Left colon (tissue), 2 donors: ENCODE data around the gene EXD3. TPM values are rescaled to one million over a fixed set of nuclear protein-coding genes. Genes with fewer than 3 reads are reported as not detected.
A peak's percentile ranks its signal among the peaks of the same experiment; 100 is the strongest.
"Not testable (repeated sequence)": the region's sequence is repeated elsewhere in the genome, so short reads cannot be mapped to it uniquely, and the experiment has no call there.

Experiments used
- ATAC-seq: fragments of 200-7000 bp; cut with Tn5 transposase; one replicate; pipeline ENCODE4 v1.9.1; 2020; ENCODE audit warnings: mild to moderate bottlenecking, moderate library complexity
- DNase-seq, 2 donors: peaks; one replicate each; pipeline ENCODE4 v3.0.0-alpha.2; 2020
- intact Hi-C, 2 donors: fragments of 100-400 bp; cut with DNase I in 1 of 2; cut with micrococcal nuclease in 1 of 2; formaldehyde crosslinking; loops; one replicate each; pipeline versions ENCODE4 v1.11.2 to v1.14.0; 2022; cut with DNase I, micrococcal nuclease
- total RNA-seq, 2 donors: library from RNA; stranded (reverse); fragmentation: NEBNext Ultra II Directional; extraction: Animal tissue kit (Norgen Biotek cat#: 25700); gene quantifications; one replicate each; pipeline ENCODE4 v1.2.1, GENCODE V29; 2021
- donor health status: DM: no; HTN: no; CAD: no.
- donor health status: DM: yes; HTN: yes; CAD: no.

Gene EXD3
- total RNA-seq, 2 donors from 2014 or later: 44.1 to 57.3 TPM

DNA sequence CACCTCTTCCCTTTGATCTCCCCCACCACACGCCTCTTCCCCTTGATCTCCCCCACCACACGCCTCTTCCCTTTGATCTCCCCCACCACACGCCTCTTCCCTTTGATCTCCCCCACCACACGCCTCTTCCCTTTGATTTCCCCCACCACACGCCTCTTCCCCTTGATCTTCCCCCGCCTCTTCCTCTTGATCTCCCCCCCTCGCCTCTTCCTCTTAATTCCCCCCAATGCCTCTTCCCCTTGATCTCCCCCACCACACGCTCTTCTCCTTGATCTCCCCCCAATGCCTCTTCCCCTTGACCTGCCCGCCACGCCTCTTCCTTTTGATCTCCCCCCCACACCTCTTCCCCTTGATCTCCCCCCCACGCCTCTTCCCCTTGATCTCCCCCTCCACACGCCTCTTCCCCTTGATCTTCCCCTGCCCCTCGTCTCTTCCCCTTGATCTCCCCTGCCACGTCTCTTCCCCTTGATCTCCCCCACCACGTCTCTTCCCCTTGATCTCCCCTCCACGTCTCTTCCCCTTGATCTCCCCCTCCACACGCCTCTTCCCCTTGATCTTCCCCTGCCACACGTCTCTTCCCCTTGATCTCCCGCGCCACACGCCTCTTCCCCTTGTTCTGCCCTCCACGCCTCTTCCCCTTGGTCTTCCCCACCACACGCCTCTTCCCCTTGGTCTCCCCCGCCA is 27.7 kb upstream of the EXD3 start:
- intact Hi-C loops, ATAC-seq: not testable (repeated sequence)
- DNase-seq: peak in 1 of 2 donors; percentile 27

DNA sequence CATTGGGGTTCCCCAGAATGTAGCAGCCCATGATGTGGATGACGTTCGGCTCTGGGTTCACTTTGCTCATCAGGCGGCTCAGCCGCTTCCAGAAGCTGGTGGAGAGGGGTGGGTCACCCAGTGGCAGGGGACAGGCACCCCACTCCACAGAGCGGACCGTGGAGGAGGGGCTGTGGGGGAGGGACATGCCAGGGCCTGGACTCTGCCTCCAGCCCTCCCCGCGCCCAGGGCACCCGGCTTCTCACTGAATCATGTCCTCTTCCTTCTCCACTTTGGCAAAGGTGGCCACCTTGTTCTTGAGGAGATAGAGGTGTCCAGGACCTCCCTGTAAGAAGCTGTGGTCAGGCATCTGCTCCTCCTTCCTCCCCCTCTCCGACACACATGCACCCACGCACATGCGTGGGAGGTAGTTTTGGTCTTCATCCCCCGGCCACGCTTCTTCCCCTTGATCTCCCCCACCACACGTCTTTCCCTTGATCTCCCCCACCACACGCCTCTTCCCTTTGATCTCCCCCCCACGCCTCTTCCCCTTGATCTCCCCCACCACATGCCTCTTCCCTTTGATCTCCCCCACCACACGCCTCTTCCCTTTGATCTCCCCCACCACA is 27.1 kb upstream of the EXD3 start:
- no peak for ATAC-seq
- intact Hi-C loops: no loop called here
- peak in 1 of 2 donors; percentile 23 for DNase-seq

DNA sequence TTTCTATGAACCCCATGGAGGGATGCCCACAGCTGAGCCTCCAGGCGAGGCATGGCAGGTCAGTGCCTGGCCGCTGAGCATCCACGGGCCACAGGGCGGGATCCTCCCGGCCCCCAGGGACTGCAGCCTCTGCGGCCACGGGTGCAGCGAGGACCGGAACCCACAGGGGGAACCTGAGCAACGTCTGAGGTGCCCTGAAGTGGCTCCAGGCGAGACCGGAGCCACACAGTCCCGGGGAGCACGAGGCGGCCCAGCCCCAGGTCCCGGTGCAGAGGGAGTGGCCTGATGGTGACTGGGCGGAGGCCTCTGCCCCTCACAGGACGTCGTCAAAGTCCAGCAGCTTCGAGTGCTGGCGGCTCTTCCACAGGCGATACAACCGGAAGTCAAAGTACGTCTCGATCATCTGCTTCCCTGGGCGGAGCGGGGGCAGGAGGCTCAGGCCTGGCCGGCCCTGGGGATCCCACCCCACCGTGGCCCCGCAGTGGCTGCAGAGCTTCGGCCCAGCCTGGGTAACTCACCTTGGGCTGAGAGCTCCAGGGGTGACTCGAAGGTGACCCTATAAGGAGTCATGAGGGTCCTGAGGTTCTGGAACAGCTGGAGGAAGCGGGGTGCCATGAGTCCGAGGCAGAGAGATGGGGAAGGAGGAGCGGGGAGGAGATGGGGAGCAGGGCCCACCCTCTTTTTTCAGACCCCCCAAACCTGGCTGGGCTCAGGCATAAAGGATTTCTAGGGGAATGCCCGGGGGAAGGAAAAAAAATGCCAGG is 26.3 kb upstream of the EXD3 start:
- intact Hi-C loops: no loop called here
- DNase-seq (peak in 1 of 2 donors; percentile 21), ATAC-seq (no peak)

DNA sequence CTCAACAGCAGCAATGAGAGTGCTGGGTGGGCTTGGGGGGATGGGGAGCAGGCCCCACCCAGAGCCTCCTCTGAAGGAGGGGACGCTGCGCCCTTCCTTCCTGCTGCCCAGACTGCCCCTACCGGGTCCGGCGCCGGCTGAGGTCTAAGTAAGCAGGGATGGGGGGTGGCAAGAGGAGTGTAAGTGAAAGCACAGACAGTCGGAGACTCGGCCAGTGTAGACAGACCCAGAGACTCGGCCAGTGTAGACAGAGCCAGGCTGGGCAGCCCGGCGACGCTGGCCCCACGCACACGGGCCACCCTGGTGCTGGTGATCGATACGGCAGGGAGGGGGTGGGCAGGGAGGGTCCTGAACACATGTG is 25.6 kb upstream of the EXD3 start:
- ATAC-seq (no peak), DNase-seq (peak in 1 of 2 donors; percentile 22)
- intact Hi-C loops: no loop called here

DNA sequence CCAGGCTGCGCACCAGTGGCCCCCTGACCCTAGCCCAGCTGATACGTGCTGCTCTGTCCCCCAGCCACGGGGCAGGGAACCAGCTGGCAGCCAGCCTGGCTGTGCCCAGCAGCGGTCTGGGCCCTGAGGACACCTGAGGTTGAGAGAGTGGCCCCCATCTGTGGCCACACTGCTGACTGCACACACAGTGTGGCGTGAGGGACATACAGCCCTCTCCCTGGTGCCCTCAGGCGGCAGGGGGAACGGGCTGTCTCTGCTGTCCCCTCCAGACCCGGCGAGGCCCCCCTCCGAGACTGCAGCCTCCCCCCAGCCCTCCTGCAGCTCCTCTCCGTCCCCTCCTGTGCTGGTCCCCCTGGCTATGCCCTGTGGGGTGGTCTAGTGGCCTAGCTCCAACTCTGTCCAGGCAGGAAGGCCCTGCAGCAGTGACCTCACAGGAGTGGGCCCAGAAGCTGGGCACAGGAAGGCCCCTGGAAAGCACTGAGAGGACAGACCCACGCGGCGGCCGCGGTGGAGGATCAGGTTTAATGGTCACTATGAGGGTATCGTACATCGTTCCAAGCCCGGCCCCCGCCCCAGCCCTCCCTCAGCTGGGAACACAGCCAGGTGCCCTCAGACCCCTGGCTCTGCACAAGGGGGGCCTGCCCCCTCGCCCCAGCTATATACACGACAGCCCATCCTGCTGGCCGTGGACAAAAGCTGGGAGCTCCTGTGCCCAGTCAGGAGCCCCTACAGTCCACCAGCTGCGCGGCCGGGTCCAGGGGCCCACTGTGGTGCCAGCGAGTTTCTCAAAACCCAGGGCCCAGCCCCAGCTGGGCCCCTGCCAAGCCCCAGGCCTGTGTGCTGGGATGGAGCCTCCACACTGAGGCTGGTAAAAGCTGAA is 25.0 kb upstream of the EXD3 start:
- intact Hi-C loops: no loop called here
- peak in 1 of 2 donors; percentile 24 for DNase-seq
- no peak for ATAC-seq

DNA sequence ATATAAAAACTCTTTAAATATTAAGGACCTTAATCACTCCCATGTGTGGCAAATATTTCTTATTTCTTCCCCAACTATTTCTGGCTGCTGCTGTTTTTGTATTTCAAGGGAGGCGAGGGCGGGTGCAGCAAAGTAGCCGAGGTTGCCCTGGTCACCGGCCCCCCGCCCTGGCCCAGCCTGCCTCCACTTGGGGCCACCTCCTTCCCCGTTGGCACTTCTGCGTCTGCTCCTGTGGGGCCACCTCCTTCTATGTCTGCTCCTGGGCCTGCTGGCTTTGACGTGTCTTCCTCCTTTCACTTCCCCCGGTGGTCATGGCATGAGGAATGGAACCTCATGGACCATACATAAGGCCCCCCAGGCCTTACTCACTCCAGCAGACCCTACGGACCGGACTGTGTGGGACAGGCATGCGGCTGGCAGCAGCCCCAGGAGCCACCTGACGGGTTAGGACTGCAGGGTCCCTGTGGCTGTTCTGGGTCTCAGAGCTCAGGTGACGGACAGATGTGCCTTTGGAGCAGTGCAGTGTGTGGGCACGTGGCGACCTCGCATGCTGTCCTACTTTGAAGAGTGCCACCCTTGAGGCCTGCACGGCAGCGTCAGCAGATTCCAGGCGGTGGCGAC is 24.0 kb upstream of the EXD3 start:
- DNase-seq: peak; percentile 15 to 24
- intact Hi-C loops: no loop called here
- no peak for ATAC-seq

DNA sequence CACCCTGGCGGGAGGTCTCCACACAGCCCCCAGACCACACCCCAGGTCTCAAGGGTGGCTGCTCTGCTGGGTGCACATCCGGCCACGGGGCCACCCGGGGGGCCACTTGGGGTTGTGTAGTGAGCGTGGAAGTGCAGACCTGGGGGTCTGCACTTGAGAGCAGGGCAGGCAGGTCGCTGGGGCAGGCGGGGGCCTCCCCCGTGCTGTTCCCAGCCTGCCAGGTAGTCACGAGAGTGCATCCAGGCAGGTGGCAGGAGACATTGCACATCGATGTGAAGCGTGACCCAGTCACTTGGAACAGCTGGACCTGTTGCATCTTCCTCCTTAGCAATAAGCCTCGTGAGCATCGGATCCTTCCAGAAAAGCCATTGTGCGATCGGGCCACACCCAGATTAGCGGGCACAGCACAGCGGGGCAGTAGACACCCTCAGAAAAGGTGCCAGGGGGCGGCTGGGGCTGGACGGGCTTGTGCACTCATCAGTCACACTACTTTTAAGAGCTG is 23.0 kb upstream of the EXD3 start:
- DNase-seq: peak; percentile 18 to 35
- intact Hi-C loops: no loop called here
- no peak for ATAC-seq

DNA sequence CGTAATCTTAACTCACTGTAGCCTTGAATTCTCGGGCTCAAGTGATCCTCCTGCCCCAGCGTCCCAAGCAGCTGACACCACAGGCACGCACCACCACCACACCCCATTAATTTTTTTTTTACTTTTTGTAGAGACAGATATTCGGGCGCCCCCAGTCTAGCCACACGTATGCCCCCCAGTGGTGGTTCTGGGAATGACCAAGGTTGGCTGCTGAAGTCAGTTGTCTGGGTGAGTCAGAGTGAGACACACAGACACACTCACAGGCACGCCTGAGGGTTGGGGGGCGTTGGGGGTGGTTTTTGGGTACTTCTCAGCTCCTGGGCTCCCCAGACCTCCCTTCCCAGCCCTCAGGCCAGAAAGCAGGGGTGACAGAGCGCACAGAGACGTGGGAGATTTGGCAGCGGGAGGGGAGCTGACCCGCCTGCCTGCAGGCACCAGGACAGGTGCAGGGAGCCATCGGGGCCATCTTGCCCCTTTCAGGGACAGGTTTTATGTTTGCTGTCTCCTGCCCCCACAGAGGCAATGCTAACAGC is 22.4 kb upstream of the EXD3 start:
- DNase-seq: peak; percentile 72 to 89
- ATAC-seq: peak; percentile 52
- intact Hi-C loops: no loop called here

DNA sequence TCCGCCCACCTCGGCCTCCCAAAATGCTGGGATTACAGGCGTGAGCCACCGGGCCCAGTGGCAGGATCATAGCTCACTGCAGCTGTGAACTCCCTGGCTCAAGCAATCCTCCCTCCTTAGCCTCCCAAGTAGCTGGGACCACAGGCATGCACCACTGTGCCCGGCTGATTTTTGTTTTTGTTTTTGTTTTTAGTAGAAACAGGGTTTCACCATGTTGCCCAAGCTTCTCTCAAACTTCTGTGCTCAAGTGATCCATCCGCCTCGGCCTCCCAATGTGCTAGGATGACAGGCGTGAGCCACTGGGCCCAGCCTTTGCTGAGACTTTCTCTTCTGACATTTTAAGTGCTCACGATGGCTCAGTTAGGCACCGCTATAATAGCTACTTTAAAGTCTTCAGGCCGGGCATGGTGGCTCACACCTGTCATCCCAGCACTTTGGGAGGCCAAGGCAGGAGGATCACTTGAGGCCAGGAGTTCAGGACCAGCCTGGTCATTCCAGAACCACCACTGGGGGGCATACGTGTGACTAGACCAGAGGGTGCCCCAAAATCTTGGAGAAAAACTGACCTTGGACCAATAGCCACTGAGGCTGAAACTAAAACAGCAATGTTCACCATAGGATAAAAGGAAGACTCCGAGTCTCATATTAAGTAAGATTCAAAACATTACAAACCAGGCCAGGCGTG is 21.3 kb upstream of the EXD3 start:
- DNase-seq (no peak), ATAC-seq (no peak)
- intact Hi-C loops: no loop called here

DNA sequence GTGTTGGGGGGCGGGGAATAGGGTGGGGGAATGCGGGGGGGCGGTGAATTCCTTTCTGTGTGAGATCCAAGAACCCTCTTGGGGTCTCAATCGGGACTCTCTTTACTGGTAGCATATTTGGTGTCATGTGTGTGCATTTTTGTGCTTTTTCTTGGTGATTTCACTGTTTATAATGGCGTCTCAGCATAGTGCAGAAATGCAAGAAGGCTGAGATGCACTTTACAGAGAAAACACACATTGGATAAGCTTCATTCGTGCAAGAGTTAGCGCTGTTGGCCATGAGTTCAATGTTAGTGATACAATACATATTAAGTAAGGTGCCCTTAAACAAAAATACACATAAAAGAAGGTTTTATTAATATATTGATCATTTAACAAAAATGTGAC is 19.0 kb upstream of the EXD3 start:
- intact Hi-C loops: no loop called here
- ATAC-seq: no peak
- no peak for DNase-seq

DNA sequence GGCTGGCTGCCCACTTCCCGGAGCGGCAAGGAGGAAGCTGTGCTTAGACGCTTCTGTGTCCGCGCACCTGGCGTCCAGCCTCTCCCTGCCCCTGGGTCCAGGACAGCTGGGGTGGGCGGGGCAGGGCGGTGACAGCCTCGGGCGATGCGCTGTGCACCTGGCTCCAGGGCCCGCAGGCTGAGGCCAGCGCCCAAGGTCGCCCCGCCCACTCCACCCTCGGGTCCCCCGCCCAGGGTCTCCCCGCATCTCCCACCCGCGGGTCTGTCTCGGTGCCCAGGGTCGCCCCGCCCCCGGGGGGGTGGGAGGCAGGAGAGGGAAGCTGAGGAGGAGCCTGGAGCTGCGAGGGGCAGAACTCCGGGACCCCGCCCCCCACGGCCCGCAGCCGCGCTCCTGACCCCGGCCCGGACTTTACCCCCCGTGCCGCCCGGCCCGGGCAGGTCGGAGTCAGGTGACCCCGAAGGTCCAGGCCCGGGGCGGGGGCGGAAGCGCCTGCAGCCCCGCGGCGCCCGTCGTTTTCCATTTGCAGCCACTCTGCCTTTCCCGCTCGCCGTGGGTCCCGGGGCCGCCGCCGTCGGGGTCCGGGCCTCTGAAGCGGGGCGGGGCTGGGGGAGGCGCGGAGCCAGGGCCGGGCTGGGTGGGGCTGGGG is 18.4 kb upstream of the EXD3 start, which contains the start of gene ENTPD8:
Gene ENTPD8 (minus strand): TSS at position 69 of the 646 bp plus-strand sequence. CDS start 3,072 bp downstream, outside the sequence.
- intact Hi-C loops: no loop called here
- DNase-seq: peak; percentile 89
- peak; percentile 74 for ATAC-seq

DNA sequence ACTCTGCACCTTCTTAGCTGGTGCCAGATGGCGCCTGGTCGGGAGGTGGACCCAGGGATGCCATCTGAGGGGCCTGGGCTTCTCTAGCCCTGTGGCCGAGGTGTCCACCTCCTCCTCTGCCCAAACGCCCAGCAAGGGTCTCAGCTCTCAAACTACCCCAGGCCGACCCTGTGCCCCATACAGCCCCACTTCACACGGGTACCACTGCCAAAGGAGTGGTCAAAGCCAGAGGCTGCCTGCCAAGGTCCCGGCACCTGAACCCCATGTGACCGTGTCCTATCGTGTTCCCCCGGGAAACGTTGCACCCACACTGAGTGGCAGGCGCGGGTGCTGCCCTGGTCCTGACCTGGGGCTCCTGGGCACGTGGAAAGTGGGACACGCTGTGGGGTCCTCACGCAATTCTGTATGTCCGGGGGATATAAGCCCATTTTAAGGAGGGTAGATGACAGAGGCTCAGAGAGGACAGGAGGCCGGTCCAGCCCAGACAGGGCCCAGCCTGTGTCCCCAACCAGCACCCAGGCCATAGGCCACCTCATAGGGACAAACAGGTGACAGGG is 16.3 kb upstream of the EXD3 start:
- DNase-seq: no peak
- intact Hi-C loops: no loop called here

DNA sequence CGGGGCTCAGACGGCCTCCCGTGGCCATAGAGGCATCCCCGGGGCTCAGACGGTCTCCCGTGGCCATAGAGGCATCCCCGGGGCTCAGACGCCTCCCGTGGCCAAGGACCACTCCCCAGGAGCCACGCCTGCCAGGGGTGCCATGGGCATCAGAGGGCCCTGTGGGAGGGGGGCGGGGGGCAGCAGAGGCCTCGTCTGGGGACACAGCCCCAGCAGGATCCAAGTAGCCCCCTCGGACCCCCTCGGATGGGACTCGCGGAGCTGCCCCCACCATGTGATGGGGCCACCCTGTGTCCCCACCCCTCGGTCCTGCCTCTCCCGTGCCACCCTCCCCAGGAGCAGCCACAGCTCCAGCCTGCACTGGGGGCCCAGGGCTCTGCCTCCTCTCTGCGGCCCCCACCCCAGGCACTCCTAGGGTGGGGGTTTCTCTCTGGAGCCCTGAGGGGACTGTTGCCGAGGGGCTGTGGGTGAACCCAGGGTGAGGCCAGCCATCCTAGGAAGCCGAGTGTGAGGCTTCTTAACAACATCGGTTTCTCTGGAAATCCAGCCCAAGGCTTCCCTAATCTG is 15.7 kb upstream of the EXD3 start:
- intact Hi-C loops: no loop called here

More for the DNA sequence above, 16.3 kb upstream of the EXD3 start:
- ATAC-seq: no peak

DNA sequence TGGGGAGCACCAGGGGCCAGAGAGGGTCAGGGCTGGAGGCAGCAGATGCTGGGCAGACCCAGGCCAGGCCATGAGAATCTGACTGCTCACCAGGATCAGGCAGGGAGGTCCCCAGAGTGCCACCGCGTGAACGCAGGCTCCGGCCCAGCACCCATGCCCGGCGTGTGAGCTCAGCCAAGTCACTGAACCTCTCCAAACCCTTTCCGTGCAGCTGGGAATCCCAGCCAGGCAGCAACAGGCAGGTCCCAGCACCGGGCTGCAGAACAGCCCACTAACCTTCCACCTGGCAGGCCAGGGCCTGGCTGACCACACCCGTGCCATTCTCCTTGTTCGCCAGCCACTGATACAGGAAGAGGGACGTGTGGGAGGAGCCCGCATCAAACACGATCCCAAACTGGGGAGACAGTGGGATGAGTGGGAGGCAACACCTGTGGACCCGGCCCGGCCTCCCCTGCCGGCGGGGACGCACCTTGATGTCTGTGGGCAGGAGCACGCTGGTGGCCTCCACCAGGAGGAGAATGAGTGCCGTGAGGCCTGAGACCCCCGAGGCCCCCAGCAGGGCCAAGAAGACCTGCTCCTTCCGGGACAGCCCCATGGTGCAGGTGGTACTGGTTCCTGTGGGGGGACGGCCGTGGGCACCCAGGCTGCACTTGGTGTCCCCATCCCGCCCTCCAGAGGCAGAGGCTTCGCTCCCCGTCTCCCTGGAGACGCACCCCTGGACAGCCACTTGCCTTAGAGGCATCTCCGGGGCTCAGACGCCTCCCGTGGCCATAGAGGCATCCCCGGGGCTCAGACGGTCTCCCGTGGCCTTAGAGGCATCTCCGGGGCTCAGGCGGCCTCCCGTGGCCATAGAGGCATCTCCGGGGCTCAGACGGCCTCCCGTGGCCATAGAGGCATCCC is 15.0 kb upstream of the EXD3 start:
- intact Hi-C loops: no loop called here
- DNase-seq (no peak), ATAC-seq (peak; percentile 30)

More for the DNA sequence above, 15.7 kb upstream of the EXD3 start:
- ATAC-seq (no peak), DNase-seq (no peak)

DNA sequence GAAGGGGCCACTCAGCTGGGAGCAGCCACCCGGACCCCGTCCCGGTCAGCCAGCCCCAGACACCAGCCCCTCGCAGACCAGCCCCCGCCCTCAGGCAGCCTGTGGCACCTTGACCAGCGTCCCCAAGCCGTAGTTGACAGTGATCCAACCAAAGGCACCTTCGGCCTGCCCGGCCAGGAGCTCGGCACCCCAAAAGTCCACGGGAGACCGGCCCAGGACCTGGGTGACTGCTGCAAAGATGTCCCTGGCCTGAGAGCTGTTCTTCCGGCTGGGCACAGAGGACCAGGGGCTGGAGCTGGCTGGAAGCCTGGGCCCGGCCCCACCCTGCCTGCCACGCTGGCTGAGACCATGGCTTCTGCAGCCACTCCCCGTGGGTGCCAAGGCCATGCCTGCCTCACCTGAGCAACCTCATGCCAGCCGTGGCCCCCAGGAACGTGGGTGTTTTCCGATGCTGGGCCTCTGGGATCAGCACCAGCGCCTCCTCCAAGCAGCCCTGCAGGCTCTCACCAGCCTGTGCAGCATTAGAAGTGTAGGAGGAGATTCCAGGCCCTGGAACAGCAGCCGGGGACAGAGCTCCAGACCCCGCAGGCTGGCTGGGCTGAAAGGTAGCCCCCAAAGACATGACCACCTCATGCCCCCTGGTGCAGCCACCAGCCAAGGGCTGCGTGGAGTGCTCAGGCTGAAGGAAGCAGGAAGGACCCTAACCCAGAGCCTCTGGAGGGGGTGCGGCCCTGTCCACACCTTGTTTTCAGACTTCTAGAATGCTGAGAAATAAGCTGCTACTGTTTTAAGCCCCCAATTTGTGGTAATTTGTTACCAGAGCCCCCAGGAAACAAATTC is 14.0 kb upstream of the EXD3 start:
- ATAC-seq: peak; percentile 46

More for the DNA sequence above, 14.0 kb upstream of the EXD3 start:
- intact Hi-C loops: no loop called here
- DNase-seq: peak; percentile 62 to 68
